Ovary (tissue), 9 donors: Measurements from ENCODE around the gene TMSB10. TPM values are rescaled to one million over a fixed set of nuclear protein-coding genes. Genes with fewer than 3 reads are reported as not detected.
"Not testable (repeated sequence)": the region's sequence is repeated elsewhere in the genome, so short reads cannot be mapped to it uniquely, and the experiment has no call there.

ENCODE experiments used
- DNase-seq, 5 donors: peaks; one replicate each; pipeline ENCODE4 v3.0.0-alpha.2; 2019 to 2020
- H3K27ac ChIP-seq, 2 donors: fragments of 200-600 bp; one replicate each; pipeline versions ENCODE4 v1.5.1 to v1.8.0; 2019 to 2022
- H3K27me3 ChIP-seq: fragments of 200-600 bp; one replicate; pipeline ENCODE4 v1.8.0; 2022
- H3K36me3 ChIP-seq: fragments of 200-600 bp; sonication (generic); one replicate; pipeline ENCODE4 v1.5.1; 2019
- H3K4me1 ChIP-seq: one replicate; pipeline ENCODE4 v1.8.1; 2013; ENCODE audit warnings: mild to moderate bottlenecking, moderate library complexity; ENCODE audit not compliant: insufficient read depth
- H3K4me3 ChIP-seq: fragments of 200-600 bp; sonication (generic); one replicate; pipeline ENCODE4 v1.5.1; 2017
- H3K9me3 ChIP-seq, 2 donors: fragments of 200-600 bp in 1 of 2; sonication (generic) in 1 of 2; one replicate each; pipeline versions ENCODE4 v1.5.1 to v1.8.1; 2013 to 2019; ENCODE audit warnings: mild to moderate bottlenecking in 1 of 2, moderate library complexity in 1 of 2
- EP300 ChIP-seq: sonication (generic); formaldehyde crosslinking; IDR thresholded peaks from one replicate; pipeline ENCODE4 v1.6.1; 2017; ENCODE audit warnings: antibody characterized with exemption
- POLR2A ChIP-seq: fragments of 450-650 bp; IDR thresholded peaks from one replicate; pipeline ENCODE4 v1.6.1; 2017; ENCODE audit warnings: antibody characterized with exemption, mild to moderate bottlenecking, moderate library complexity
- WGBS, 3 donors: extraction: QIAGEN DNeasy Blood & Tissue Kit in 1 of 3; methylation state at CpG; one replicate each; pipeline versions ENCODE4 v1.1.5 to v1.1.7; 2013 to 2017; 5-methylcytosine and 5-hydroxymethylcytosine counted together
- intact Hi-C, 4 donors: fragments of 100-400 bp; cut with DNase I; formaldehyde crosslinking; loops; one replicate each; pipeline versions ENCODE4 v1.11.0 to v1.15.1; 2022 to 2023
- polyA plus RNA-seq, 2 donors: library from polyadenylated mRNA; stranded (reverse); fragments of 200-250 nt in 1 of 2; fragments of 350-450 nt in 1 of 2; fragmentation: Illumina TruSeq in 1 of 2; extraction: RNeasy Lipid Tissue Mini Kit (QIAGEN cat#74804) in 1 of 2; gene quantifications; one replicate each; pipeline ENCODE4 v1.2.3, GENCODE V29; 2013 to 2014
- total RNA-seq, 7 donors: library from RNA; depleted of rRNA in 2 of 7; stranded (reverse); fragments of >200 nt in 2 of 7; fragmentation: NEBNext Ultra II Directional in 3 of 7; extraction: Animal tissue kit (Norgen Biotek cat#: 25700) in 3 of 7; gene quantifications; one replicate each; pipeline versions ENCODE4 v1.1.0 to v1.2.4, GENCODE V29; 2016 to 2023
- TF ChIP-seq, protein P1 (sequence below), 3 donors: fragments of 450-650 bp in 2 of 3; fragments of 200-600 bp in 1 of 3; IDR thresholded peaks; one replicate each; pipeline versions ENCODE4 v1.5.1 to v1.8.0; 2016 to 2022; ENCODE audit warnings: antibody characterized with exemption in 3 of 3, mild to moderate bottlenecking in 1 of 3
- donor health status: DM: no; HTN: no; CAD: no; lungs with moderate emphysema.
- donor health status: DM: no; HTN: no; CAD: no.
- donor health status: Bipolar disorder and iron deficiency.
- donor health status: DM: yes; HTN: yes; CAD: no.
- donor health status: DM: no; HTN: no; CAD: no.
- donor health status: DM: yes; HTN: yes; CAD: no.

Gene TMSB10
- total and polyA plus RNA-seq, 9 donors: 1,247 to 5,558 (median 2,639) TPM

DNA sequence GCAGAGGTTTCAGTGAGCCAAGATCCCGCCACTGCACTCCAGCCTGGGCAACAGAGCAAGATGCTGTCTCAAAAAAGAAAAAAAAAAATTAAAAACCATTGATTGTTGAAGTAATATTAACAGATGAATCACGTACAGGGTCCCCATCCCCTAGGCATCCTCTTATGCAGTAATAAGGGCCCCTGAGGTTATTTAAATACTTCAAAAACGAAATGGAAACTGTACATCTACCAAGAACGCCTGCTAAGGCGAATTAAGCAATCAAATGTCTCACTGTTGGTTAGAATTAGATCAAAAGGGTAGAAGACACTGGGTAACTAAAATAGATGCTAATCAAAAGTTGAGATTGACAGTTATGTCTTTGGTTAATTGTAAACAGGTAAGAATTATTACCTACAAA, 32.1 kb upstream of the TMSB10 start:
- Histone ChIP-seq H3K36me3 (no peaks in the 10 kb centered on the region), H3K27me3 (no peaks in the 10 kb centered on the region), H3K27ac (no peak overlapping the region), H3K4me1 (no peaks in the 10 kb centered on the region), H3K9me3 (no peaks in the 10 kb centered on the region), H3K4me3 (no peak overlapping the region)
- no peak for TF ChIP-seq POLR2A
- TF ChIP-seq, protein P1, sequence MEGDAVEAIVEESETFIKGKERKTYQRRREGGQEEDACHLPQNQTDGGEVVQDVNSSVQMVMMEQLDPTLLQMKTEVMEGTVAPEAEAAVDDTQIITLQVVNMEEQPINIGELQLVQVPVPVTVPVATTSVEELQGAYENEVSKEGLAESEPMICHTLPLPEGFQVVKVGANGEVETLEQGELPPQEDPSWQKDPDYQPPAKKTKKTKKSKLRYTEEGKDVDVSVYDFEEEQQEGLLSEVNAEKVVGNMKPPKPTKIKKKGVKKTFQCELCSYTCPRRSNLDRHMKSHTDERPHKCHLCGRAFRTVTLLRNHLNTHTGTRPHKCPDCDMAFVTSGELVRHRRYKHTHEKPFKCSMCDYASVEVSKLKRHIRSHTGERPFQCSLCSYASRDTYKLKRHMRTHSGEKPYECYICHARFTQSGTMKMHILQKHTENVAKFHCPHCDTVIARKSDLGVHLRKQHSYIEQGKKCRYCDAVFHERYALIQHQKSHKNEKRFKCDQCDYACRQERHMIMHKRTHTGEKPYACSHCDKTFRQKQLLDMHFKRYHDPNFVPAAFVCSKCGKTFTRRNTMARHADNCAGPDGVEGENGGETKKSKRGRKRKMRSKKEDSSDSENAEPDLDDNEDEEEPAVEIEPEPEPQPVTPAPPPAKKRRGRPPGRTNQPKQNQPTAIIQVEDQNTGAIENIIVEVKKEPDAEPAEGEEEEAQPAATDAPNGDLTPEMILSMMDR (IDR thresholded peaks at IDR 0.05): no peak
- TF ChIP-seq EP300: no peak
- no peak for DNase-seq
- WGBS, 3 donors: 91 to 95% (median 92%) methylated on average over 5 of the region's 5 CpGs
- intact Hi-C loops: loop anchor here in 1 of 4 donors (10.0 kb wide), 1 partner anchor 379 kb away; no protein-coding TSS in a partner anchor

DNA sequence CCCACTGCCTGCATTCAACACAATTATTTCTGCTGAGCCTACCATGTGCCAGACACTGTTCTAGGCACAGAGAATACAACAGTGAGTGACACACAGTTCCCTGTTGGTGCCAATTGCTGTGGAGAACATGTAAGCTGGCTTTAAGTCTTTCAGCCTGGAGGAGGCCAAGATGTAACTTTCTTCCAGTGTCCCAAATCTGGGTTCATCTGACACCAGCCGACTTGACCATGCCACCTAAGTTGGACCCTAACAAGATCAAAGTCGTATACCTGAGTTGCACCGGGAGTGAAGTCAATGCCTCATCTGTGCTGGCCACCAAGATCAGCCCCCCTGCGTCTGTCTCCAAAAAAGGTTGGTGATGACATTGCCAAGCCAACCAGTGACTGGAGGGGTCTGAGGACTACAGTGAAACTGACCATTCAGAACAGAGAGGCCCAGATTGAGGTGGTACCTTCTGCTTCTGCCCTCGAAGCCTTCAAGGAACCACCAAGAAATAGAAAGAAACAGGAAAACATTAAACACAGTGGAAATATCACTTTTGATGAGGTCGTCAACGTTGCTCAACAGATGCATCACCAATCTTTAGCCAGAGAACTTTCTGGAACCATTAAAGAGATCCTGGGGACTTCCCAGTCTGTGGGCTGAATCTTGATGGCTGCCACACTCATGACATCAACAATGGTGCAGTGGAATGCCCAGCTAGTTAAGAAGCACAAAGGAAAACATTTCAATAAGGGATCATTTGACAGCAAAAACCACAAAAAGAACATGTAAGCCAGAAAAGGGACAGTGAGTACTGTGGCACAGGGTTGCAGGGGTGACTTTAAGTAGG, 30.9 kb upstream of the TMSB10 start:
- Histone ChIP-seq H3K27ac (no peak overlapping the region), H3K4me3 (no peak overlapping the region), H3K9me3 (no peaks in the 10 kb centered on the region), H3K27me3 (no peaks in the 10 kb centered on the region), H3K4me1 (peaks cover 2% of the 10 kb centered on the region), H3K36me3 (no peaks in the 10 kb centered on the region)
- intact Hi-C loops: loop anchor here in 1 of 4 donors (10.0 kb wide), 1 partner anchor 380 kb away; no protein-coding TSS in a partner anchor
- 84 to 87% (median 87%) methylated on average over 7 of the region's 7 CpGs for WGBS, 3 donors
- DNase-seq: no peak
- TF ChIP-seq POLR2A (no peak), EP300 (no peak)
- TF ChIP-seq, protein P1 (IDR thresholded peaks at IDR 0.05): no peak

DNA sequence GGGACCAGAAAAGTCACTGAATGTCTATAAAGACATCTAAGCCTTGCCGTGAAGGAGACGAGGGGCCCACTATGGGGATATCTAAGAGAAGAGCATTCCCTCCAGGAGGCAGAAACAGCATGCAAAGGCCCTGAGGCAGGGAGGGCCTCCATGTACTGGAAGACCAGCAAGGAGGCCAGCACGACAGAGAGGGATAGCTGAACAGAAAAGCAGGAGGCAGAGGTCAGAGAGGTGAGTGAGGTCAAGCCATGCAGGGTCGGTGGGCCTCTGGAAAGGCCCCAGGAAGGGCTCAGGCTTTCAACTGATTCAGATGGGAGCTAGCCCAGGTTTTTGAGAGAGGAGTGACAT, 30.3 kb upstream of the TMSB10 start:
- WGBS, 3 donors: 74 to 77% (median 77%) methylated on average over 4 of the region's 4 CpGs
- no peaks in the 10 kb centered on the region for H3K36me3 ChIP-seq
- DNase-seq: no peak
- peaks cover 2% of the 10 kb centered on the region for H3K4me1 ChIP-seq
- no peak overlapping the region for H3K27ac ChIP-seq
- no peak overlapping the region for H3K4me3 ChIP-seq
- no peaks in the 10 kb centered on the region for H3K27me3 ChIP-seq
- no peaks in the 10 kb centered on the region for H3K9me3 ChIP-seq
- intact Hi-C loops: loop anchor here in 1 of 4 donors (10.0 kb wide), 1 partner anchor 380 kb away; no protein-coding TSS in a partner anchor
- no peak for TF ChIP-seq POLR2A
- TF ChIP-seq EP300: no peak
- TF ChIP-seq, protein P1 (IDR thresholded peaks at IDR 0.05): no peak

DNA sequence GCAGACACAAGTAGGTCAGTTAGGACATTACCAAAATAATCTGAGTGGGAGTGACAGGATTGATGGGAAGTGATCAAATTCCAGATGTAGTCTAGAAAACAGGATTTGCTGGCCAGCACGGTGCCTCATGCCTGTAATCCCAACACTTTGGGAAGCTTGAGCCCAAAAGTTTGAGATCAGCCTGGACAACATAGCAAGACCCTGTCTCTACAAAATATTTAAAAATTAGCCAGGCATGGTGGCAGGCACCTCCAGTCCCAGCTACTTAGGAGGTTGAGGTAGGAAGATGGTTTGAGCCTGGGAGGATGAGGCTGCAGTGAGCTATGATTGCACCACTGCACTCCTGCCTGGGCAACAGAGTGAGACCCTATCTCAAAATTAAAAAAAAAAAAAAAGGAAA, 29.8 kb upstream of the TMSB10 start:
- H3K4me1 ChIP-seq, H3K27ac ChIP-seq, H3K4me3 ChIP-seq, H3K27me3 ChIP-seq, H3K36me3 ChIP-seq, H3K9me3 ChIP-seq, DNase-seq: not testable (repeated sequence)
- WGBS, 3 donors: 71 to 87% (median 73%) methylated on average over 1 of the region's 1 CpG
- intact Hi-C loops: loop anchor here in 1 of 4 donors (10.0 kb wide), 1 partner anchor 381 kb away; no protein-coding TSS in a partner anchor

DNA sequence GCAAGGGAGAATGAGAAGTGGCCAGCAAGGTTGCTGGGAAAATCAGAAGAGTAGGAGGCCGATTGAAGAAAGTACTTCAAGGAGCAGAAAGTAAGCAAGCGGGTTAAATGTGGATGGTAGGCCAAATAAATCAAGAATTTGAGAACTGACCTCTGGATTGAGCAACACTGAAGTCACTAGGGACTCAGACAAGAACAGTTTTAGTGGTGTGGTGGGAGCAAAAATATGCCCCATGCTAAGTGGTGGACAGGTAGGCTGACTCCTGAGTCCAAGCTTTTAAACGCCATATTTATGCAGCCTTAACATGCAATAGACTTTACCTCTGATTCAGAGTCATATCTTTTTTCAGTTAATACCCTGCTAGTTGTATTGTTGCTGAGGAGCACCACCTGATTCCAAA, 29.1 kb upstream of the TMSB10 start:
- no peak for DNase-seq
- no peaks in the 10 kb centered on the region for H3K27me3 ChIP-seq
- TF ChIP-seq EP300 (no peak), POLR2A (no peak)
- TF ChIP-seq, protein P1 (IDR thresholded peaks at IDR 0.05): no peak
- 73 to 92% (median 89%) methylated on average over 3 of the region's 3 CpGs for WGBS, 3 donors
- no peak overlapping the region for H3K4me3 ChIP-seq
- H3K36me3 ChIP-seq: no peaks in the 10 kb centered on the region
- H3K9me3 ChIP-seq: no peaks in the 10 kb centered on the region
- intact Hi-C loops: loop anchor here in 1 of 4 donors (10.0 kb wide), 1 partner anchor 382 kb away; no protein-coding TSS in a partner anchor
- no peak overlapping the region for H3K27ac ChIP-seq
- H3K4me1 ChIP-seq: peaks cover 2% of the 10 kb centered on the region
